C1 segment of cervical spinal cord (tissue), 14 donors: ENCODE results near the gene FMNL2.
"Not testable (repeated sequence)": the region's sequence is repeated elsewhere in the genome, so short reads cannot be mapped to it uniquely, and the experiment has no call there.

Source experiments
- DNase-seq, 14 donors: peaks; one replicate each; lab custom pipeline; 2025; lab: John Stamatoyannopoulos, UW

FMNL2 gene

GRCh38 chr2:152335016-152335725 is at the start of gene FMNL2:
Gene FMNL2, plus strand, starts transcription at chr2:152335174.
- DNase-seq = peak; percentile 26 to 92 (median 86)

GRCh38 chr2:152292991-152293390 is 42.0 kb upstream of the FMNL2 start:
- no peak for DNase-seq

- DNase-seq = no peak
Observed at GRCh38 chr2:152297715-152298114, 37.3 kb upstream of the FMNL2 start.

- no peak for DNase-seq
Observed at GRCh38 chr2:152298754-152299153, 36.2 kb upstream of the FMNL2 start.

- no peak for DNase-seq
Observed at GRCh38 chr2:152301131-152301530, 33.8 kb upstream of the FMNL2 start.

GRCh38 chr2:152303951-152304350 is 31.0 kb upstream of the FMNL2 start:
- DNase-seq = no peak

GRCh38 chr2:152304836-152305235 is 30.1 kb upstream of the FMNL2 start:
- no peak for DNase-seq

- DNase-seq = no peak
Observed at GRCh38 chr2:152307863-152308262, 27.1 kb upstream of the FMNL2 start.

- DNase-seq = no peak
Observed at GRCh38 chr2:152309352-152310214, 25.4 kb upstream of the FMNL2 start.

GRCh38 chr2:152319822-152320570 is 15.0 kb upstream of the FMNL2 start:
- DNase-seq = no peak

GRCh38 chr2:152320814-152321213 is 14.2 kb upstream of the FMNL2 start:
- no peak for DNase-seq

- DNase-seq = no peak
Observed at GRCh38 chr2:152322222-152322621, 12.8 kb upstream of the FMNL2 start.

GRCh38 chr2:152325126-152325525 is 9.8 kb upstream of the FMNL2 start:
- DNase-seq = not testable (repeated sequence)

GRCh38 chr2:152326710-152327109 is 8.3 kb upstream of the FMNL2 start:
- DNase-seq = no peak

- DNase-seq = no peak
Observed at GRCh38 chr2:152328013-152328412, 7.0 kb upstream of the FMNL2 start.

GRCh38 chr2:152330235-152330866 is 4.6 kb upstream of the FMNL2 start:
- DNase-seq = no peak

- DNase-seq = no peak
Observed at GRCh38 chr2:152334701-152335015, 316 bp upstream of the FMNL2 start.

GRCh38 chr2:152335726-152336118 is 748 bp downstream of the FMNL2 start:
- peak in 4 of 14 donors; percentile 54 to 70 (median 66) for DNase-seq

- DNase-seq = peak in 11 of 14 donors; percentile 61 to 80 (median 63)
Observed at GRCh38 chr2:152336119-152336853, 1.3 kb downstream of the FMNL2 start.

GRCh38 chr2:152336854-152337510 is 2.0 kb downstream of the FMNL2 start:
- DNase-seq = peak in 11 of 14 donors; percentile 45 to 80 (median 64)

- DNase-seq = no peak
Observed at GRCh38 chr2:152337511-152337903, 2.5 kb downstream of the FMNL2 start.
